Right renal pelvis (tissue), 4 donors: ENCODE data around the gene TSPAN1. TPM values are rescaled to one million over a fixed set of nuclear protein-coding genes. Genes with fewer than 3 reads are reported as not detected.
A peak's percentile ranks its signal among the peaks of the same experiment; 100 is the strongest.

Source experiments
- DNase-seq, 4 donors: peaks; one replicate each; pipeline ENCODE4 v3.0.0-alpha.2; 2013; ENCODE audit warnings: low read depth in 4 of 4, low spot score in 3 of 4, missing footprints in 1 of 4
- polyA plus RNA-seq, 4 donors: library from polyadenylated mRNA; unstranded; fragments of 120-200 nt; gene quantifications; one replicate each; pipeline ENCODE4 v1.2.1, GENCODE V29; 2013; ENCODE audit not compliant: insufficient read length in 4 of 4

Gene TSPAN1
- 10 to 100 TPM; 66.9 to 88.0 (median 82.3) TPM for polyA plus RNA-seq

- no peak for DNase-seq
Measured at GRCh38 chr1:46174448-46175231, at the start of gene TSPAN1. TSS of gene TSPAN1 (plus strand) at chr1:46175087. CDS start at chr1:46181108, 6,021 bp downstream.

- DNase-seq: no peak
Measured at GRCh38 chr1:46128344-46128743, 46.5 kb upstream of the TSPAN1 start.

- no peak for DNase-seq
Measured at GRCh38 chr1:46130121-46130520, 44.8 kb upstream of the TSPAN1 start.

- DNase-seq: no peak
Measured at GRCh38 chr1:46130606-46131005, 44.3 kb upstream of the TSPAN1 start.

GRCh38 chr1:46131093-46131492, 43.8 kb upstream of the TSPAN1 start:
- DNase-seq: no peak

- no peak for DNase-seq
Measured at GRCh38 chr1:46131712-46132528, 43.0 kb upstream of the TSPAN1 start.

GRCh38 chr1:46132529-46133180, 42.2 kb upstream of the TSPAN1 start, which contains the start of gene PIK3R3:
TSS of gene PIK3R3 (minus strand) at chr1:46132629. CDS start at chr1:46131952, 677 bp downstream.
- DNase-seq: peak; percentile 96 to 98 (median 96)

- DNase-seq: no peak
Measured at GRCh38 chr1:46133181-46133658, 41.7 kb upstream of the TSPAN1 start.

- DNase-seq: no peak
Measured at GRCh38 chr1:46133781-46134350, 41.0 kb upstream of the TSPAN1 start.

GRCh38 chr1:46134660-46135331, 40.1 kb upstream of the TSPAN1 start:
- no peak for DNase-seq

GRCh38 chr1:46136711-46137110, 38.2 kb upstream of the TSPAN1 start:
- no peak for DNase-seq

- no peak for DNase-seq
Measured at GRCh38 chr1:46137916-46138315, 37.0 kb upstream of the TSPAN1 start.

GRCh38 chr1:46148318-46148717, 26.6 kb upstream of the TSPAN1 start:
- no peak for DNase-seq

GRCh38 chr1:46150085-46150484, 24.8 kb upstream of the TSPAN1 start:
- DNase-seq: no peak

GRCh38 chr1:46152016-46152415, 22.9 kb upstream of the TSPAN1 start:
- no peak for DNase-seq

- DNase-seq: no peak
Measured at GRCh38 chr1:46153228-46153627, 21.7 kb upstream of the TSPAN1 start.

GRCh38 chr1:46153732-46154131, 21.2 kb upstream of the TSPAN1 start:
- no peak for DNase-seq

- DNase-seq: no peak
Measured at GRCh38 chr1:46157916-46158311, 17.0 kb upstream of the TSPAN1 start.

- no peak for DNase-seq
Measured at GRCh38 chr1:46158312-46159281, 16.3 kb upstream of the TSPAN1 start.
